ENCODE results near the gene SEPTIN1.

DNA sequence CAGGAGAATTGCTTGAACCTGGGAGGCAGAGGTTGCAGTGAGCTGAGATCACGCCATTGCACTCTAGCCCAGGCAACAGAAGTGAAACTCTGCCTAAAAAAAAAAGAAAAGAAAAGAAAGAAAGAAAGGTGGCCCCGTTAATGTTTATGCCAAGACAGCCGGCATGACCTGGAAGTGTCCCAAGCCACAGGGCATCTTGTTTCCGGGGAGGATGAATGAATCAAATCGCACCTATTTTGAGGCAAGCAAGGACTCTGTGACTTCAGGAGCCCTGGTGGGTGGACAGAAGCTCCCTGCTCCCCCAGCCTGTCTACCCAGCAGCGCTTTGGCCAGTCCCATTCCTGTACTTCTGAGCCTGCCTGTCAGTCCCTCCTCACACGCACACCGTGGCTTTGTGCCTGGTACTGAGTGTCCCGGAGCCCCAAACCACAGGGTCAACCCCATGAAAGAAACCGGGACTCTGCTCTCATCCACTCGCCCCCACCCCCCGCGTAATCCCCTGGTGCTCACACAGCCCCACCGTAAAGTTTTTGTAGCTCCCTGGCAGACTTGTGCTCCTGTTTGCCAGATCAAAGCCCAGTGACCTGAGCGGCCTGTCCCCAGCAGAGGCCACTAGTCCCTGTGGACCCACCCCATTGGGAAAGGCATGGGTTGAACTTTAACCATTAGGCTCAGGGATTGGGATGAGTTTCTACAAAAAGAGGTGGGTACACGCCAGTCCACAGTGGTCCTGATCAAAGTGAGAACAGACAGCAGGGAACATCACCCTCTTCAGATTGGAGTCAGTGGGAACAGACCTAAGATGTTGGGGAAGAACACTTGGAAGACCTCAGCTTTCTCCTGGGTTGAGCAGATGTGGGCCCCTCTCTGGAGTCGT lies 46.5 kb downstream of the SEPTIN1 start:
- TF ChIP-seq POLR2A (IDR thresholded peaks at IDR 0.05; ENCODE audit: low read depth) (no peak), EP300 (IDR thresholded peaks at IDR 0.05) (no peak), POLR2AphosphoS5 (IDR thresholded peaks at IDR 0.05) (no peak)
- TF ChIP-seq, protein P1, sequence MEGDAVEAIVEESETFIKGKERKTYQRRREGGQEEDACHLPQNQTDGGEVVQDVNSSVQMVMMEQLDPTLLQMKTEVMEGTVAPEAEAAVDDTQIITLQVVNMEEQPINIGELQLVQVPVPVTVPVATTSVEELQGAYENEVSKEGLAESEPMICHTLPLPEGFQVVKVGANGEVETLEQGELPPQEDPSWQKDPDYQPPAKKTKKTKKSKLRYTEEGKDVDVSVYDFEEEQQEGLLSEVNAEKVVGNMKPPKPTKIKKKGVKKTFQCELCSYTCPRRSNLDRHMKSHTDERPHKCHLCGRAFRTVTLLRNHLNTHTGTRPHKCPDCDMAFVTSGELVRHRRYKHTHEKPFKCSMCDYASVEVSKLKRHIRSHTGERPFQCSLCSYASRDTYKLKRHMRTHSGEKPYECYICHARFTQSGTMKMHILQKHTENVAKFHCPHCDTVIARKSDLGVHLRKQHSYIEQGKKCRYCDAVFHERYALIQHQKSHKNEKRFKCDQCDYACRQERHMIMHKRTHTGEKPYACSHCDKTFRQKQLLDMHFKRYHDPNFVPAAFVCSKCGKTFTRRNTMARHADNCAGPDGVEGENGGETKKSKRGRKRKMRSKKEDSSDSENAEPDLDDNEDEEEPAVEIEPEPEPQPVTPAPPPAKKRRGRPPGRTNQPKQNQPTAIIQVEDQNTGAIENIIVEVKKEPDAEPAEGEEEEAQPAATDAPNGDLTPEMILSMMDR (IDR thresholded peaks at IDR 0.05), result no peak

Data from esophagus muscularis mucosa (tissue), 4 donors.